ENCODE results near the gene AKAP6. TPM values are rescaled to one million over a fixed set of nuclear protein-coding genes. Genes with fewer than 3 reads are reported as not detected.

AKAP6 gene
- total RNA-seq, 1 experiment from 2014 or later = 1.9 TPM

- Histone ChIP-seq H3K36me3 (ENCODE audit: control insufficient read depth in 1 of 2, insufficient read depth in 2 of 2, low read length in 2 of 2) (no peaks in the 10 kb centered on the region), H3K27me3 (ENCODE audit: insufficient read depth, low read length) (no peaks in the 10 kb centered on the region), H3K9me2 (ENCODE audit: insufficient read depth) (no peaks in the 10 kb centered on the region), H3K27ac (ENCODE audit: low read depth, low read length) (no peak overlapping the region), H3K9ac (ENCODE audit: low read length) (no peak overlapping the region), H3K4me2 (ENCODE audit: low read length) (no peak overlapping the region), H3K79me2 (ENCODE audit: insufficient read depth, low read length) (no peaks in the 10 kb centered on the region), H3K4me1 (ENCODE audit: control insufficient read depth in 1 of 2, insufficient read depth in 2 of 2, low read length in 2 of 2) (peaks cover 0 to 12% of the 10 kb centered on the region in 2 experiments; a peak in 2 of 4 replicates), H3K4me3 (replicated peaks in 1 of 2; ENCODE audit: low read depth in 1 of 2, low read length in 2 of 2) (no peak overlapping the region), H2AFZ (ENCODE audit: low read depth, low read length, poor library complexity, severe bottlenecking) (no peak overlapping the region), H4K20me1 (ENCODE audit: insufficient read depth) (no peaks in the 10 kb centered on the region), H3K9me3 (ENCODE audit: control insufficient read depth in 1 of 2, insufficient read depth in 1 of 2, low read depth in 1 of 2, low read length in 2 of 2) (no peaks in the 10 kb centered on the region)
- ChIA-PET RAD21 (ENCODE audit: low non-redundant PET in 1 of 2, low total read pairs in 2 of 2, uncharacterized antibody in 2 of 2, unreplicated experiment in 2 of 2) (no interaction called here), CTCF (no interaction called here), POLR2A (no interaction called here)
- ATAC-seq (no peak), DNase-seq (ENCODE audit: low read depth, low spot score) (no peak)
- no TSS peak for BruUV-seq (replicated peaks)
- intact Hi-C loops (cut with micrococcal nuclease) = no loop called here
- TF ChIP-seq ATF3 (IDR thresholded peaks at IDR 0.05) (no peak), YY1 (IDR thresholded peaks at IDR 0.05; ENCODE audit: extremely low read depth, insufficient replicate concordance, low read depth, low read length) (no peak), ZFX (IDR thresholded peaks at IDR 0.05) (no peak), TCF7L2 (IDR thresholded peaks at IDR 0.05; ENCODE audit: borderline replicate concordance, extremely low read depth, insufficient read depth, insufficient read length) (no peak), RAD21 (IDR thresholded peaks at IDR 0.05; ENCODE audit: low read depth) (no peak), FOSL1 (IDR thresholded peaks at IDR 0.05; ENCODE audit: low read depth) (no peak), CBX3 (IDR thresholded peaks at IDR 0.05; ENCODE audit: low read depth) (no peak), CEBPB (IDR thresholded peaks at IDR 0.05; ENCODE audit: low read depth) (no peak), ZNF274 (IDR thresholded peaks at IDR 0.05; ENCODE audit: low read depth, low read length) (no peak), EZH2 (IDR thresholded peaks at IDR 0.05) (no peak), ELF1 (IDR thresholded peaks at IDR 0.05; ENCODE audit: borderline replicate concordance, low read depth) (no peak), SP1 (IDR thresholded peaks at IDR 0.05; ENCODE audit: low read depth) (no peak), JUND (IDR thresholded peaks at IDR 0.05) (no peak), POLR2AphosphoS5 (IDR thresholded peaks at IDR 0.05; ENCODE audit: low read depth, low read length) (no peak)
- TF ChIP-seq, protein P1, sequence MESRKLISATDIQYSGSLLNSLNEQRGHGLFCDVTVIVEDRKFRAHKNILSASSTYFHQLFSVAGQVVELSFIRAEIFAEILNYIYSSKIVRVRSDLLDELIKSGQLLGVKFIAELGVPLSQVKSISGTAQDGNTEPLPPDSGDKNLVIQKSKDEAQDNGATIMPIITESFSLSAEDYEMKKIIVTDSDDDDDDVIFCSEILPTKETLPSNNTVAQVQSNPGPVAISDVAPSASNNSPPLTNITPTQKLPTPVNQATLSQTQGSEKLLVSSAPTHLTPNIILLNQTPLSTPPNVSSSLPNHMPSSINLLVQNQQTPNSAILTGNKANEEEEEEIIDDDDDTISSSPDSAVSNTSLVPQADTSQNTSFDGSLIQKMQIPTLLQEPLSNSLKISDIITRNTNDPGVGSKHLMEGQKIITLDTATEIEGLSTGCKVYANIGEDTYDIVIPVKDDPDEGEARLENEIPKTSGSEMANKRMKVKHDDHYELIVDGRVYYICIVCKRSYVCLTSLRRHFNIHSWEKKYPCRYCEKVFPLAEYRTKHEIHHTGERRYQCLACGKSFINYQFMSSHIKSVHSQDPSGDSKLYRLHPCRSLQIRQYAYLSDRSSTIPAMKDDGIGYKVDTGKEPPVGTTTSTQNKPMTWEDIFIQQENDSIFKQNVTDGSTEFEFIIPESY (IDR thresholded peaks at IDR 0.05; ENCODE audit: extremely low read depth, insufficient replicate concordance, low read length) = no peak
- TF ChIP-seq, protein P2, sequence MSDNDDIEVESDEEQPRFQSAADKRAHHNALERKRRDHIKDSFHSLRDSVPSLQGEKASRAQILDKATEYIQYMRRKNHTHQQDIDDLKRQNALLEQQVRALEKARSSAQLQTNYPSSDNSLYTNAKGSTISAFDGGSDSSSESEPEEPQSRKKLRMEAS (IDR thresholded peaks at IDR 0.05) = no peak
- TF ChIP-seq, protein P3, sequence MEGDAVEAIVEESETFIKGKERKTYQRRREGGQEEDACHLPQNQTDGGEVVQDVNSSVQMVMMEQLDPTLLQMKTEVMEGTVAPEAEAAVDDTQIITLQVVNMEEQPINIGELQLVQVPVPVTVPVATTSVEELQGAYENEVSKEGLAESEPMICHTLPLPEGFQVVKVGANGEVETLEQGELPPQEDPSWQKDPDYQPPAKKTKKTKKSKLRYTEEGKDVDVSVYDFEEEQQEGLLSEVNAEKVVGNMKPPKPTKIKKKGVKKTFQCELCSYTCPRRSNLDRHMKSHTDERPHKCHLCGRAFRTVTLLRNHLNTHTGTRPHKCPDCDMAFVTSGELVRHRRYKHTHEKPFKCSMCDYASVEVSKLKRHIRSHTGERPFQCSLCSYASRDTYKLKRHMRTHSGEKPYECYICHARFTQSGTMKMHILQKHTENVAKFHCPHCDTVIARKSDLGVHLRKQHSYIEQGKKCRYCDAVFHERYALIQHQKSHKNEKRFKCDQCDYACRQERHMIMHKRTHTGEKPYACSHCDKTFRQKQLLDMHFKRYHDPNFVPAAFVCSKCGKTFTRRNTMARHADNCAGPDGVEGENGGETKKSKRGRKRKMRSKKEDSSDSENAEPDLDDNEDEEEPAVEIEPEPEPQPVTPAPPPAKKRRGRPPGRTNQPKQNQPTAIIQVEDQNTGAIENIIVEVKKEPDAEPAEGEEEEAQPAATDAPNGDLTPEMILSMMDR (IDR thresholded peaks at IDR 0.05 in 2 of 3, conservative IDR thresholded peaks at IDR 0.05 in 1 of 3; ENCODE audit: borderline replicate concordance in 1 of 3, insufficient read depth in 1 of 3, low read depth in 2 of 3, low read length in 2 of 3) = no peak
- TF ChIP-seq, protein P4, sequence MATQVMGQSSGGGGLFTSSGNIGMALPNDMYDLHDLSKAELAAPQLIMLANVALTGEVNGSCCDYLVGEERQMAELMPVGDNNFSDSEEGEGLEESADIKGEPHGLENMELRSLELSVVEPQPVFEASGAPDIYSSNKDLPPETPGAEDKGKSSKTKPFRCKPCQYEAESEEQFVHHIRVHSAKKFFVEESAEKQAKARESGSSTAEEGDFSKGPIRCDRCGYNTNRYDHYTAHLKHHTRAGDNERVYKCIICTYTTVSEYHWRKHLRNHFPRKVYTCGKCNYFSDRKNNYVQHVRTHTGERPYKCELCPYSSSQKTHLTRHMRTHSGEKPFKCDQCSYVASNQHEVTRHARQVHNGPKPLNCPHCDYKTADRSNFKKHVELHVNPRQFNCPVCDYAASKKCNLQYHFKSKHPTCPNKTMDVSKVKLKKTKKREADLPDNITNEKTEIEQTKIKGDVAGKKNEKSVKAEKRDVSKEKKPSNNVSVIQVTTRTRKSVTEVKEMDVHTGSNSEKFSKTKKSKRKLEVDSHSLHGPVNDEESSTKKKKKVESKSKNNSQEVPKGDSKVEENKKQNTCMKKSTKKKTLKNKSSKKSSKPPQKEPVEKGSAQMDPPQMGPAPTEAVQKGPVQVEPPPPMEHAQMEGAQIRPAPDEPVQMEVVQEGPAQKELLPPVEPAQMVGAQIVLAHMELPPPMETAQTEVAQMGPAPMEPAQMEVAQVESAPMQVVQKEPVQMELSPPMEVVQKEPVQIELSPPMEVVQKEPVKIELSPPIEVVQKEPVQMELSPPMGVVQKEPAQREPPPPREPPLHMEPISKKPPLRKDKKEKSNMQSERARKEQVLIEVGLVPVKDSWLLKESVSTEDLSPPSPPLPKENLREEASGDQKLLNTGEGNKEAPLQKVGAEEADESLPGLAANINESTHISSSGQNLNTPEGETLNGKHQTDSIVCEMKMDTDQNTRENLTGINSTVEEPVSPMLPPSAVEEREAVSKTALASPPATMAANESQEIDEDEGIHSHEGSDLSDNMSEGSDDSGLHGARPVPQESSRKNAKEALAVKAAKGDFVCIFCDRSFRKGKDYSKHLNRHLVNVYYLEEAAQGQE (IDR thresholded peaks at IDR 0.05; ENCODE audit: low read depth) = no peak
These were observed 39.0 kb downstream of the AKAP6 start for GRCh38 chr14:32368107-32368506.
